ENCODE results near the gene LSS. TPM values are rescaled to one million over a fixed set of nuclear protein-coding genes. Genes with fewer than 3 reads are reported as not detected.

Gene LSS
- total and polyA plus RNA-seq, 10 of the 15 experiments (the other 5 are each of a cell fraction or from before 2014, with no cell fraction given), result 2.9 to 82.4 (median 27.5) TPM

DNA sequence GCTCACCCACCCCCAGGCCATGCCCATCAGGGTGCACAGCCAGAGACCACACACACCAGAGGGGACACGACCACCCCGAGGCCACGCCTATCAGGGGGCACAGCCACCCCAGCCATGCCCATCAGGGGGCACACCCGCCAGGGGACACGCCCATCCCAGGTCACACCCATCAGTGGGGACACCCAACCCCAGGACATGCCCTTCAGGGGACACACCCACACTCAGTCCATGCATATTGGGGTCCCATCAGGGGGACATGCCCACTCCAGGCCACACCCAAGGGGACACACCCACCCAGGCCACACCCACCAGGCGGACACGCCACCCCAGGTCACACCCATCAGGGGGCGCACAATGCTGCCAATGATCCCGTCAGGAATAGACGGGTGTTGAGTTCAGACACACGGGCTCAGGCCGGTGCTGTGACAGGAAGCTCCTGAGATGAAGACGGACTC, 36.1 kb upstream of the LSS start:
- ChIA-PET RAD21 (ENCODE audit: unreplicated experiment) (no interaction called here), POLR2A (no interaction called here), CTCF (no interaction called here), SMC1A (ENCODE audit: uncharacterized antibody, unreplicated experiment) (no interaction called here)
- intact Hi-C loops (cut with micrococcal nuclease; ENCODE audit: unreplicated experiment), result no loop called here
- no peak for FAIRE-seq
- Histone ChIP-seq H3K27ac (ENCODE audit: control insufficient read depth, insufficient read depth) (no peak overlapping the region), H4K20me1 (ENCODE audit: control insufficient read depth, insufficient read depth) (no peaks in the 10 kb centered on the region), H2AFZ (ENCODE audit: control insufficient read depth, low read depth, low read length) (no peak overlapping the region), H3K79me2 (ENCODE audit: control insufficient read depth, insufficient read depth, low read length) (no peaks in the 10 kb centered on the region), H3K9me3 (replicated peaks; ENCODE audit: control insufficient read depth, insufficient read depth, low read length) (no peaks in the 10 kb centered on the region), H3K36me3 (ENCODE audit: control insufficient read depth in 2 of 2, insufficient read depth in 2 of 2, low read length in 1 of 2) (peaks cover 9 to 32% of the 10 kb centered on the region in 2 experiments), H3K4me2 (ENCODE audit: control insufficient read depth, insufficient read depth) (no peak overlapping the region), H3K4me1 (ENCODE audit: control insufficient read depth, insufficient read depth, low read length) (no peaks in the 10 kb centered on the region), H3K4me3 (no peak overlapping the region), H3K9ac (ENCODE audit: control insufficient read depth, insufficient read depth, low read length) (no peak overlapping the region), H3K27me3 (replicated peaks in 1 of 2; ENCODE audit: control insufficient read depth in 2 of 2, insufficient read depth in 2 of 2, low read length in 1 of 2) (no peaks in the 10 kb centered on the region)
- BruUV-seq (replicated peaks), result no TSS peak
- WGBS (ENCODE audit: insufficient coverage, insufficient replicate concordance, low lambda C conversion rate, missing lambda C conversion rate), result 96% methylated on average over 13 of the region's 13 CpGs
- in situ Hi-C loops (cut with MboI), result no loop called here
- ATAC-seq, result no peak; the same call in 2 of the 3 replicates
- no peak for TF ChIP-seq SP1 (IDR thresholded peaks at IDR 0.05; ENCODE audit: low read depth, low read length)
- TF ChIP-seq POLR2A (IDR thresholded peaks at IDR 0.05; ENCODE audit: low read depth, low read length), result peak; percentile 47; the same call in 1 of the 2 replicates
- no peak for DNase-seq (ENCODE audit: low read depth, low spot score)

DNA sequence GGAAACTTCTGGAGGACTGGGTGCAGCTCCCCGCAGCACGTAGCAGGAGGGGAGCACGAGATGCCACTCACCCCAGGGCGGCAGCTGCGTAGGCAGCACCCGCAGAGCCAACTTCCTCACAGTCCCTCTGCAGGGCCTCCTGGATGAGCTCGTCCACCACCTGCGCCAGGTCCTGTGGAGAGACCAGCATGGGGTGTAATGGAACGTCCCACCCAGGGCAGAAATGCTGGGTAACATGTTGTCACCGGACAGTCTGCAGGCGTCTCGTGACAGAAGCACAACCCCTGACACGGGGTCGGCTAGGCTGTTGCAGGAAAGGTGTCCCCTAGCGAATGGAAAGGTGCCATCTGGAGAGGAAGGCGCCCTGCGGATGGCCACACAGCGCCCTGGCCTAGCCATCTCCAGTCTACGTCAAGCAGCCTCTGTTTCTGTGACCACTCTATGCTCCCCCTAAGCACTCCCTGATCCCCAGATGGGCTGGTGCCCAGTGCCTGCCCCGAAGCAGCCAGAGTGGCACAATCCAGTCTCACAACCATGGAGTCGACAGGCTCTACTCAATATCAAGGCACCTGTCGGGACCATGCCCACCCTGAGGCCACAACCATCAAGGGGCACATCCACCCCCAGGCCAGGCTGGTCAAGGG, 35.6 kb upstream of the LSS start:
- H2AFZ ChIP-seq (ENCODE audit: control insufficient read depth, low read depth, low read length), result no peak overlapping the region
- H3K9me3 ChIP-seq (replicated peaks; ENCODE audit: control insufficient read depth, insufficient read depth, low read length), result no peaks in the 10 kb centered on the region
- CTCF ChIA-PET, result no interaction called here
- SMC1A ChIA-PET (ENCODE audit: uncharacterized antibody, unreplicated experiment), result no interaction called here
- no peak overlapping the region for H3K27ac ChIP-seq (ENCODE audit: control insufficient read depth, insufficient read depth)
- no peaks in the 10 kb centered on the region for H4K20me1 ChIP-seq (ENCODE audit: control insufficient read depth, insufficient read depth)
- ATAC-seq (no peak), FAIRE-seq (no peak), DNase-seq (ENCODE audit: low read depth, low spot score) (no peak)
- RAD21 ChIA-PET (ENCODE audit: unreplicated experiment), result no interaction called here
- no peaks in the 10 kb centered on the region for H3K4me1 ChIP-seq (ENCODE audit: control insufficient read depth, insufficient read depth, low read length)
- H3K36me3 ChIP-seq (ENCODE audit: control insufficient read depth in 2 of 2, insufficient read depth in 2 of 2, low read length in 1 of 2), result peaks cover 9 to 29% of the 10 kb centered on the region in 2 experiments
- no peak overlapping the region for H3K4me3 ChIP-seq
- H3K27me3 ChIP-seq (replicated peaks in 1 of 2; ENCODE audit: control insufficient read depth in 2 of 2, insufficient read depth in 2 of 2, low read length in 1 of 2), result no peaks in the 10 kb centered on the region
- in situ Hi-C loops (cut with MboI), result no loop called here
- intact Hi-C loops (cut with micrococcal nuclease; ENCODE audit: unreplicated experiment), result no loop called here
- BruUV-seq (replicated peaks), result no TSS peak
- no peaks in the 10 kb centered on the region for H3K79me2 ChIP-seq (ENCODE audit: control insufficient read depth, insufficient read depth, low read length)
- H3K9ac ChIP-seq (ENCODE audit: control insufficient read depth, insufficient read depth, low read length), result no peak overlapping the region
- POLR2A ChIA-PET, result no interaction called here
- no peak overlapping the region for H3K4me2 ChIP-seq (ENCODE audit: control insufficient read depth, insufficient read depth)
- 90% methylated on average over 18 of the region's 22 CpGs for WGBS (ENCODE audit: insufficient coverage, insufficient replicate concordance, low lambda C conversion rate, missing lambda C conversion rate)
- TF ChIP-seq, protein P1, sequence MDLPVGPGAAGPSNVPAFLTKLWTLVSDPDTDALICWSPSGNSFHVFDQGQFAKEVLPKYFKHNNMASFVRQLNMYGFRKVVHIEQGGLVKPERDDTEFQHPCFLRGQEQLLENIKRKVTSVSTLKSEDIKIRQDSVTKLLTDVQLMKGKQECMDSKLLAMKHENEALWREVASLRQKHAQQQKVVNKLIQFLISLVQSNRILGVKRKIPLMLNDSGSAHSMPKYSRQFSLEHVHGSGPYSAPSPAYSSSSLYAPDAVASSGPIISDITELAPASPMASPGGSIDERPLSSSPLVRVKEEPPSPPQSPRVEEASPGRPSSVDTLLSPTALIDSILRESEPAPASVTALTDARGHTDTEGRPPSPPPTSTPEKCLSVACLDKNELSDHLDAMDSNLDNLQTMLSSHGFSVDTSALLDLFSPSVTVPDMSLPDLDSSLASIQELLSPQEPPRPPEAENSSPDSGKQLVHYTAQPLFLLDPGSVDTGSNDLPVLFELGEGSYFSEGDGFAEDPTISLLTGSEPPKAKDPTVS (IDR thresholded peaks at IDR 0.05; ENCODE audit: low read depth, low read length), result no peak
- TF ChIP-seq SUZ12 (IDR thresholded peaks at IDR 0.05; ENCODE audit: unreplicated experiment) (no peak), ZNF217 (IDR thresholded peaks at IDR 0.05) (no peak), SIN3A (IDR thresholded peaks at IDR 0.05; ENCODE audit: low read depth, low read length) (no peak), HDGF (IDR thresholded peaks at IDR 0.05) (no peak), NFXL1 (IDR thresholded peaks at IDR 0.05; ENCODE audit: borderline replicate concordance) (no peak), JUND (IDR thresholded peaks at IDR 0.05; ENCODE audit: low read depth, low read length) (no peak), MYB (IDR thresholded peaks at IDR 0.05; ENCODE audit: borderline replicate concordance, low read depth, low read length) (no peak), EP300 (IDR thresholded peaks at IDR 0.05; ENCODE audit: borderline replicate concordance in 1 of 2, control insufficient read depth in 1 of 2, low read depth in 2 of 2, low read length in 2 of 2) (no peak), POU2F2 (IDR thresholded peaks at IDR 0.05; ENCODE audit: borderline replicate concordance, low read depth, low read length) (no peak)

Measured in GM12878 (cell line).